GM12891 (cell line): Measurements from ENCODE around the gene PCBP3.

Experiments used
- POLR2A ChIP-seq: IDR thresholded peaks from 2 replicates; pipeline ENCODE4 v1.6.1; 2011; ENCODE audit warnings: low read depth, low read length, control low read depth
- POLR2AphosphoS5 ChIP-seq: IDR thresholded peaks from 2 replicates; pipeline ENCODE4 v1.6.1; 2011; ENCODE audit warnings: low read depth, low read length, control low read depth
- TAF1 ChIP-seq: IDR thresholded peaks from 2 replicates; pipeline ENCODE4 v1.6.1; 2011; ENCODE audit warnings: low read depth, low read length, control low read depth

DNA sequence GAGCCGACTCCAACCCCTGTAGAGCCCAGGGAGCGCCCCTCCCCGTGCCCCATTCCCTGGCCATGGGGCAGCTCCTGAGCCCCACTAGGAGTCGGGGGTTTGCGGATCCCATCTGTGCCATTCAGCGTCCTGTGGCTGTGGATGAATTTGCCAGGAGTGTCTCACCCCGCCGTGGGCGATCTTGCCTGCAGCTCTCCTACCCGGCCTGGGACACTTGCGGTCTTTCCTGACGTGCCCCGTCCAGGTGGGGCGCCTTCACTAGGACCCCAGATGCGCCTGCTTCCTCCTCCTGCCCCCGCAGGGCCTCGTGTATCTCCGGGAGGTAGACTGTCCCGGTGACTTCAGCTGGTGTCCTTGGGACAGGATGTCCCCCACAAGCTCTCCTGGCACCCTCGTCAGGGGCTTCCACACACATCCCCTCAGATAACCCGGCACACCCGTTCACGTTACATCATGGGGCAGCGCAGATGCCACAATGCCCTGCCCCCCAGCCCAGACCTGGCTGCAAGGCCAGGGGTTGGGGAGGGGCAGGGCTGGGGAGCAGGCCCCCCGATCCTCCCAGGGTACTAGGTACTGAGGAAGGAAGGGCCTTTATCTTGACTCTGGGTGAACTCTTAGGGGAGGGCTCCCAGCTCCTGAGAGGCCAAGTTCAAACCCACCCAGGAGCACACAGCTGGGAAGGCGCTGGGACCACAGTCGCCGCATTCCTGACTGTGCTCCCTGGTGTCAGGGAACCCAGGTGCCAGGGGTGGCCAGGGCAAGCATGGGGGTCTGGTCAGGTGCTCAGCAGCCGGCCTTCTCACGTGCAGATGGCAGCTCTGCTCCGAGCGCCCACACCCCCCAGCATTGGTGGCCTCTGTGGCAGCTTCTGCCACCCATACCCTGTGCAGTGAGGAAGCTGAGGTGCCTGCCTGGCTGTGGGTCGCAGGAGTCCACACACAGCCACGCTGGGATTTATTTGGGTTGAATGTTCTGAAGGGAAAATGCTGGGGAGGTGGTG, 284.6 kb downstream of the PCBP3 start:
- TF ChIP-seq POLR2A (no peak), POLR2AphosphoS5 (no peak), TAF1 (no peak)
